HG02870 (cell line): ENCODE data around the gene ARRDC2.
"Not testable (repeated sequence)": the region's sequence is repeated elsewhere in the genome, so short reads cannot be mapped to it uniquely, and the experiment has no call there.

Experiments used
- ATAC-seq: cut with Tn5 transposase; IDR thresholded peaks from one replicate; pipeline ENCODE4 v1.9.1; 2021; ENCODE audit warnings: mild to moderate bottlenecking, moderate library complexity; ENCODE audit not compliant: unreplicated experiment

The ARRDC2 gene

DNA sequence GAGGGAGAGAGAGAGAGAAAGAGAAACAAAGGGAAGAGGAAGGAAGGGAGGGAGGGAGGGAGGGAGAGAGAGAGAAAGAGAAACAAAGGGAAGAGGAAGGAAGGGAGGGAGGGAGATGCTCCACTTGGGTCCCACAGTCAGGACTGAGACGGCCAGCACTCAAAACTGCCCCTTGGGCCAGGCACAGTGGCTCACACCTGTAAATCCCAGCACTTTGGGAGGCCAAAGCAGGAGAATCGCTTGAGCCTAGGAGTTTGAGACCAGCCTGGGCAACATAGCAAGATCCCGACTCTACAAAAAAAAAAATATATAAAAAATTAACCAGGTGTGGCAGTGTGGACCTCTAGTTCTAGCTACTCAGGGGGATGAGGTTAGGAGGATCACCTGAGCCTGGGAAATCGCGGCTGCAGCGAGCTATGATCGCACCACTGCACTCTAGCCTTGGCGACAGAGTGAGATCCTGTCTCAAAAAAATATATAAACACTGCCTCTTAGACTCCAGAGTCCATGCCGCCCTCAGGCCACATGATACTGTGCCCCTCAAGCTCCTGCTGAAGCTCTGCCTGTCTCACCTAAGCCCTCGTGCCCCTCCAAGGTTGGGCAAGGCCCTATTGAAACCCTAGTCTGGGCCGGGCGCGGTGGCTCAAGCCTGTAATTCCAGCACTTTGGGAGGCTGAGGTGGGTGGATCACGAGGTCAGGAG, 8.4 kb downstream of the ARRDC2 start:
- ATAC-seq, result no peak

DNA sequence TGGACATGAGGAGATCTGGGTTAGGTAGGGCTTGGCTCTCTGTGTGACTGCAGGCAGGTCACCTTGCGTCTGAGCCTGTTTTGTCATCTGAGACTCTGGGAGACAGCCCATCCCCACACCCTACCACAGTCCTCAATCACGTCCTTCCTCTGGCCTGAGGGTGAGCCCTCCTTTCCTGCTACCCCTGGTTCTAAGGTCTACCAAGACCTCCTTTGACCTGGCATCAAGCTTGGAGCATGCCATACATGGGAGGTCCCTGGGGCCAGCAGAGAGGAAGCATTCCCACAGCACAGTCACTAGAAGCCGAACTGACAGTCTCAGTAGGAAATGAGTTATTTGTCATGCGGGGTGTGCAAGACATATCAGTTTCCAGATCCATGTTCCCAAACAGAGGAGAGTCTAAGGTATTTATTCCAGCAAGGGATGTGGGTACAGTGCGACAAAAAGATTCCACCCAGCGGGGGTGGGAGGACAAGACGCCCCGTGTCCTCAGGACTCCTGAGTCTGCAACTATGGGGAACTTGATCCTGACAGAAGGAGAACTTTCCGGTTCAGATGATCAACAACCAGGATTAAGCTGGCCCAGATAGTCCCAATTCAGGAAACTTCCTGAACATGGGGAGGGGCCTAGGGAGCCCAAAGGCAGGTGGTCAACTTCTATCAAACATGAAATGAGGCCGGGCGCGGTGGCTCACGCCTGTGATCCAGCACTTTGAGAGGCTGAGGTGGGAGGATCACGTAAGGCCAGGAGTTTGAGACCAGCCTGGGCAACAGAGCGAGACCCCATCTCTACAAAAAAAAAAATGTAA, 9.5 kb downstream of the ARRDC2 start:
- ATAC-seq, result no peak

DNA sequence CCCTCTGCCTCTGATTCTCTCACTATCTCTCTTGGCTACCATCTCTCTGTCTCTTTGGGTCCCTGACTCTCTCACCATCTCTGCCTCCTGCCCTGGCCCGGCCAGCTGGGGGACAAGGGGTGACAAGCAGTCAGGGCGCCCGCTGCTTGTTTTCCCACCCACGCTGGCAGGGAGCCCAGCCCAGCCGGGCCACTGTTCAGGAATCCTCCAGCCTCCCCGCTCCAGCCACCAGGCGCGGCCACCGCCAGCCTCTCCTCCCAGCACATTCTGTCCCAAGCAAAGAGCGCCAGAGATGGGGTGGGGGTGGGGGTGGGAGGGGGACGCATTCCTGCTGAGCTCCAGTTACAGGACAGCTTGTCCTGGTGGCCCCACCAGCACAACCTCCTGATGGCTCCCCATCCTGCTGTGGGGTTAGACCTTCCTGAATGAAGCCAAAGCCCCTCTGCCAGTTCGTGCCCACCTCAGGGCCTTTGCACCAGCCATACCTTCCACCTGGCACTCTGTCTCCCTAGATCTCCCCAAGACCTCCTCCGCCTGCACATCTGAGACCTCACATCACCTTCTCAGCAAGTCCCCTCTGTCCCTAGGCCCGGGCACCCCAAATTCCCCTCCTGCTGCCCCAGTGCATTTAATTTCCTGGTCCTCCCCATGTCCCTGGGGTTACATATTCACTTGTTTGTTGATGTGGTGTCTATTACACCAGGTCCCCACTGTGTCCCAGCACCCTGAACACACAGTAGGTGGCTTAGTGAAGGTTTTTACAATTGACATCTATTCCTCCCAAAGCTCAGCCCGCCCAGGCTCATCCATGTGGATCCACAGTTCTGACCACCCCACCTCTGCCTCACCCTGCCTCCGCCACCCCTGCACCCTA, 12.5 kb downstream of the ARRDC2 start:
- ATAC-seq, result no peak

DNA sequence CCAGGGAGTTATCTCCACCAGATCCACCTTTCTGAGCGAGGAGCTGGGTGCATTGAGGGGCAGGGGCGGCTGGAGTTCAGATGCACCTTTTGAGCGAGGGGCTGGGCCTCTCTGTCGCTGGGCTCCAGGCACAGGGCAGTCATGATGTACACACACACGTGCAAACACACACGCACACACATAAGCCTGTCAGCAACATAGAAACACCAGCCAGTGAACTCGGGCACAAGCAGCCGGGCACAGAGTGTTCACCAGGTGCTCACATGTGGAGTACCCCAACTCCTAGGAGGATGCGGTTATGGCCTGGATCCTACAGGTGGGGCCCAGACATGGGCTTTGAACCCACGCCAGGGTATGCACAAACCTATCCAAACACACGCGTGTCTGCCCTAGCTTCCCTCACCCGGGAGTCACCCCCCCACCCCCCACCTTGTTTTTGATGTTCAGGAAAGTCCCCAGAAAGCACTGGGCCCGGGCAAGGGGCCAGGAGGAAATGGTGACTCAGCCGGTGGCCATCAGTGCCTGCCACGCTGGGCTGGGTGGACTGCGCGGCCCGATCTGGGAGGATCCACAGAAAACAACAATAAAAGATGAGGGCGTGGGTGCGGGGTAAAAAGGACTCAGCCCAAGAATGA, 13.3 kb downstream of the ARRDC2 start:
- no peak for ATAC-seq

DNA sequence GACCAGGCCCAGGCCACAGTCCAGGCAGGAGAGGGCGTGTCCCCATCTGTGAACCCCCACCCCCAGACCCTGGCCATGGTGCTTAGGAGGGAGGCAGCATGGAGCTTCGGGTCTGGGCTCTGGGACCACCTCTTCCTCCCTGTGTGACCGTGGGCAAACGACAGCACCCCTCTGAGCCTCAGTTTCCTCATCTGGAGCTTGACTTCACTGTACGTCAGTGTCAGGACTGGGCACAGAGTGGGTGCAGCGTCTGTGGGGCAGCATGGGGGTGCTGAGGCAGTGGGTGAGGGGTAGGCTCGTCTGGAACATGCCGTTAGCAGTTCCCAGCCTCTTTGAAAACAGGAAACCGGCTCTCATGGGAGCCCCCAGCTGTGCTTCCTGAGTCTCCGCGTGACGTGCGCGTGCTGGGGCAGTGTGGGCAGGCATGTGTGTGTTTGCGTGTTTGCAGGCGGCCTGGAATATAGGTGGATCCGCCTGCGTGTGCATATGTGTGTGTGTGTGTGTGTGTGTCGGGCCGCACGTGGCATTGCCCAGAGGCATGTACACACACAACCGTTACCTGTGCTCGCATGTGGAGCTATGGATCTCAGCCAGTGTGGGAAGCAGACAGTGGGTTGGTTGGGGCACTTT, 15.8 kb downstream of the ARRDC2 start:
- ATAC-seq, result no peak

DNA sequence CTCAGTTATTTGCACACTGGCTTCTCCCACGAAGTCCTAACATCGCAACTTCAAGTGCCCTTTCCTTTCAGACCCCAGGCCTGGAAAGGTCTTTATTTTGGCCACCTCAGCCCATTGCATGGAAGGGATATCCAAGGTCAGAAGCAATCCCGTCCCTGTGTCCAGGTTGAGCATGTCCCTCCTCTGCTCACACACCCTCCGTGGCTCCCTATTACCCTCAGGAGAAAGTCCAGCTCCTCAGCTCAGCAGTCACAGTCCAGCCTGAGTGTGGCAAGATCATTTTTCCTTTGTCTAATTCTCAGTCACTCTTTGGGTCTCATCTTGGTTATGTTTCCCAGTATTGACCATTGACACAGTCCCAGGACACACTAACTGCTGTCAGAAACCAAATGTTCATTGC, 19.2 kb downstream of the ARRDC2 start:
- ATAC-seq, result no peak

DNA sequence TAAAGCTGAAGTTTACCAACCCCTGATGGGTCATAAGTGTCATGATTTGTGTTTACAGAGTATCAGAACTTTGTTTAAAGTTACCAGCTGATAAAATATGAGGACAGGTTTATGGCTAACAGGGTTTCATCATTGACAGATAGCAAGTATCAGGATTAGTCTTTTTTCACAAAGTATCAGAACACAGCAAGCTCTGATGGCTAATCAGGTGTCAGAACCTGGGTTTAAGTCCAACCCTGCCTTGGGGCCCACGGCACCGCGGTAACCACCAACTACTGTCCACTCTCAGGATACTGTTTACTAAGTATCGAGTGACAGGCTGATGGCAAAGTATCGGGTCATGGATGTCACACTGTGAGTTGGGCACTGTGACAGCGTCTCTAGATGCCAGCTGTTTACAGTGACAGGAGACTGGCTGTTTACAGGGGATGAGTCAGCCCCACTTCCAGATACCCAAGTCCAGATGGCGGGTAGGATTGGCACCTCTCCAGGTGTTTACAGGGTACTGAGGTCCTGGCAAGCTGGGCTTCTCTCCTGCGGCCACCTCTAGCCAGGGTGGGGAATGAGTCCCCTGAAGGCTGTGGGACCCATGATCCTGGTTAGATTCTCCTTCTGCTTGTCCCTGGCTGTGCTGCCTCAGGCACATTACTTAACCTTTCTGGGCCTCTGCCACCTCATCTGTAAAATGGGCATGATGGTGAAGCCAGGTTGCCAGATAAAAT, 21.8 kb downstream of the ARRDC2 start:
- ATAC-seq, result no peak

DNA sequence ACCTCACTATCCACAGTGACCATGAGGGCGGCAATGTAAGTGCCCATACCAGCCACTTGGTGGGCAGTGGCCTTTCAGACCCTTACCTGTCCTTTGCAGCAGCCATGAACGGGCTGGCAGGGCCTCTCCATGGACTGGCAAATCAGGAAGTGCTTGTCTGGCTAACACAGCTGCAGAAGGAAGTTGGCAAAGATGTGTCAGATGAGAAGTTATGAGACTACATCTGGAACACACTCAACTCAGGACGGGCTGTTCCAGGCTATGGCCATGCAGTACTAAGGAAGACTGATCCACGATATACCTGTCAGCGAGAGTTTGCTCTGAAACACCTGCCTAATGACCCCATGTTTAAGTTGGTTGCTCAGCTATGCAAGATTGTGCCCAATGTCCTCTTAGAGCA, 23.4 kb downstream of the ARRDC2 start:
- not testable (repeated sequence) for ATAC-seq

DNA sequence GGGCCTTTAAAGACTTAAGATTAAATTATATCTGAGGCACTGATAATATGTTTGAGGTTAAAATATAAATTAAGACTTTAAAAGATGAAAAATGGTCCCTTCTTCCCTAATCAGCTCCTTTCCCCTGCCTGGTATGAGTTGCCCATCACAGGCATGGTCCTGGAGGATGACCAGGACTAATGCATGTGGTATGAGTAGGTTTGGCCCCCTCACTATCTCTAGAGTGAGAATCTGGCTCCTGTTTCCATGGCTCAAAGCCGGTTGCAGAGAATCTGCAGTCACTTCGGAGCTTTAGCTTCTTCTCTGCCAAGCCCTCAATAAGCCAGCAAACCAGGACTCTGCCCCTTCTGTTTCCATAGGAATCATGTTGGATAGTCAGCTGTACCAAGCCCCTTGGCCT, 24.1 kb downstream of the ARRDC2 start:
- not testable (repeated sequence) for ATAC-seq

DNA sequence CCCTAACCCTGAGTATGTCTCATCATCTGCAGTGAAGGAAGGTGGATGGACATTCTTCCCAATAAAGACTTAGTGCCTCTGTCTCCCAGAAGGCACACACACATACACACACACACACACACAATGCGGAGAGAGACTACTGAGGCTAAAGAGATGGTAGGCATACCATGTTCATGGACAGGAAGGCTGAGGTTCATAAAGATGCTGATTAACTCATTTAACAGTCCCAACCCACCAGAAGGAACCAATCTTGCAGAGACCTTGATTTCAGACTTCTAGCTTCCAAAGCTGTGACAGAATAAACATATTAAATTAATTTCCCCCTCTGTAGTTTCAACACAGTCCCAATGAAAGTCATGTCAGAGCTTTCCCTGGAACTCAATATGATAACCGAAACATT, 33.1 kb downstream of the ARRDC2 start:
- no peak for ATAC-seq

DNA sequence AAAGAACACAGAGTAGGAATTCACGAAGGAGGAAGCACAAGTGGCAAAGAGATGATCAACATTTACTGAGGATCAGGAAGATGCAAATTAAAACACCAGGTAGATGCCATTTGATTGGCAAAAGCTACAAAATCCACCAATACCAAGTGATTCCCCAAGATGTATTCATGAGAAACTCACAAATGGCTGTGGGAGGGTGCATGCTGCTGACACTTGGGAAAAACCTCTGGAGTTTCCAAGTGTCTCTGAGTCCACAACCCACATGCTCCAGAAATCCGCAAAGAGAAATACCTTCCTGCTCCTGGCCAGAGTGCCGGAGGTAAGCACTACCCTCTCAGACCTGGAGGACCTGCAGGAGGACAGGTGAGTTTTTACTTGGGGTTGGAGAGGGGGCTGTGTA, 35.7 kb downstream of the ARRDC2 start:
- ATAC-seq, result no peak

DNA sequence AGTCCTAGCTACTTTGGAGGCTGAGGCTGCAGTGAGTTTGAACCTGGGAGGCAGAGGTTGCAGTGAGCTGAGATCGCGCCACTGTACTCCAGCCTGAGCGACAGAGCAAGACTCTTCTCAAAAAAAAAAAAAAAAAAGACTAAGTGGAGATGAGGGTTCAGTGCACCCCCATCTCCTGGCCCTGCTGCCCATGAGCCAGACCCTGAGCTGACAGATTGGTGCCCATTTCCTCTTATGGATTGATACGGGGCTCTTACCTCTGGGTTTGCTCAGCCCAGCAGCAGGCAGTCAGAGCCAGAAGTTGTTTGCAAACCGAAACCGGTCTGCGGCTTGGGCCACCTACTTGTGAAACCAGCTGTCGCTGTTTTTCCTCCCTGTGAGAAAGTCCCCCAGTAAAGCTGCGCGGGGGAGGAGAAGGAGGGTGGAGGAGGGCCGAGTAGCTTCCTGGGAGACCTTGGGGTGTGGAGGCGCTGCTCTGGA, 36.9 kb downstream of the ARRDC2 start:
- peak; percentile 88 for ATAC-seq

DNA sequence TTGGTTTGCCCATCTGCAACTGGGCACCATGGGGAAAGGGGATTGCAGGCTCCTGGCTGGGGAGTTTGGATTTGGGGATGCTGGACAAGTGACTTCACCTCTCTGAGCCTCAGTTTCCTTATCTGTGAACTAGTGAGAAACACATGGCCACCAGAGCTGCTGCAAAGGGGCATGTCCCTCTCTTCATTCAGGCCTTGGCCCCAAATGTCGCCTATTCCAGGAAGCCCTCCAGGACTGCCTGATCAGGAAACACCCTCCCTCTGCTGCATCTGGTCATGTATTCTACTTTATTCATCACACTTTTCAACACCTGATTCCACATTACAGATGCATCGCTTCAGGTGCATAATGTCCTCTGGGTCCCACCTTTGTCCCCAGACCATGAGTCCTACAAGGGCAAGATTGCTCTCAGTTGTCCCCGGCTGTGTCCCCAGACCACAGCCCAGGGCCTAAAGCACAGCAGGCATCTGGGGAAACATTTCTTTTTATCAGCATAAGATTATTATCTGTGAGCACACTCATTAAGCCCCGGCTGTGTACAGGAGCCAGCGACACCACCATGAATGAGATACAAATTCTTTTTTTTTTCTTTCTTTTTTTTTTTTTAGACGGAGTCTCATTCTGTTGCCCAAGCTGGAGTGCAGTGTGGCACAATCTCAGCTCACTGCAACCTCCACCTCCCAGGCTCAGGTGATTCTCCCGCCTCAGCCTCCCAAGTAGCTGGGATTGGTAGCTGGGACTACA, 37.5 kb downstream of the ARRDC2 start:
- ATAC-seq, result no peak

DNA sequence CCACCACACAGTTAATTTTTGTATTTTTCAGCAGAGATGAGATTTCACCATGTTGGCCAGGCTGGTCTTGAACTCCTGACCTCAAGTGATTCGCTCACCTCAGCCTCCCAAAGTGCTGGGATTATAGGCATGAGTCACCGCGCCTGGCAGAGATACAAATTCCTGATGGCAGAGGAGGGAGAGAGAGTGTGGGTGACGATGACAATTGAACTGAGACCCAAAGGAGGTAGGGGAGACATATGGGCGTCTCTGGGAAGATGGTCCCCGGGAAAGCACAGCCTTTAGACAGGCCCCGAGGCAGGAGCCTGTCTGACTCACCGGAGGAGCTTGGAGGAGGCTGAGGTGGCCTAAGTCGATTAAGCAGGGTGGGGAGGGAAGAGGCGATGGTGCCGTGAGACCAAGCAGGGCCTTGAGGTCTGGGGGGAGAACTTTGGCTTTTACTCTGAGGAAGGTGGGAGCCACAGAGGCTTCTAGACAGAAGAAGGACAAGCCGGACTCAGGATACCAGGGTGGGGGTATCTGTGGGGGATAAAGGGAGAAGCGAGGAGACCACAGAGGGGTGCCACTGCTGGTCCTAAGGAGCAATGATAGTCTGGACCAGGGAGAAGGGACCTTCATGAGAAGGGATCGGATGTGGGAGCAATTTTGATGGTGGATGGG, 38.2 kb downstream of the ARRDC2 start:
- ATAC-seq, result no peak

DNA sequence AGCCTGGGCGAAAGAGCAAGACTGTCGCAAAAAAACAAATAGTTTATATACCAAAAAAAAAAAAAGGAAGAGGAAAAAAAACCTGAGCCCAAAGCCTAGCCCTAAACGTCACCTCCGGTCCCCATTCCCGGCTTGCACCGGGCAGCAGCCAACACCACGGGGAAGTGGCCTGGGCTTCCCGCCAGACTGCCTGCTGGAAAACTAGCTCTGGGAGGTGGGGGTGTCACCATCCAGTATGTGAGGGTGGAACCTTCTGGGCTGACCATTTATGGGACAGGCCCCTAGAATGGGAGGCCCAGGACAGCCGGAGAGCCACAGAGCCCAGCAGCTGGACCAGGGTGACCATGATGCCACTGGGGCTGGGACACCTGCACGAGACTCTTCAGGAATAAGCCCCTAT, 41.4 kb downstream of the ARRDC2 start:
- ATAC-seq, result no peak

DNA sequence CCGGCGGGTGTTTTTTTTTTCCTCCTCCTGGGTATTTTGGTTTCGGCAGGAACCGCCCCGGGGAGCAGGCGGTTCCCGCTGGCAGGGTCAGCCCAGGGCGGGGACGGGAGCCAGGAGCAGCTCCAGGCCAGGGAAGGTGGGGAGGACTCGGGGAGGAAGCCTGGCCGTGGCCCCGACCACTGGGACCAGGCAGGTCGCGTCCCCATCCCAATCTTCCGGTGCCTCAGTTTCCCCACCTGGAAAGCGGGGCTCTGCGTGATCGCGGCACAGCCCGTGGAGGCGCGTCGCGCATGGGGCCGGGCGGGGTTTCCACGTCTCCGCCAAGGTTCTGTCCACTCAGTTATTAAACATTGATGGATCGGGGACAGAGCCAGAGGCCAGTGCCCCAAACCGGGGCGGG, 43.9 kb downstream of the ARRDC2 start:
- ATAC-seq, result no peak

DNA sequence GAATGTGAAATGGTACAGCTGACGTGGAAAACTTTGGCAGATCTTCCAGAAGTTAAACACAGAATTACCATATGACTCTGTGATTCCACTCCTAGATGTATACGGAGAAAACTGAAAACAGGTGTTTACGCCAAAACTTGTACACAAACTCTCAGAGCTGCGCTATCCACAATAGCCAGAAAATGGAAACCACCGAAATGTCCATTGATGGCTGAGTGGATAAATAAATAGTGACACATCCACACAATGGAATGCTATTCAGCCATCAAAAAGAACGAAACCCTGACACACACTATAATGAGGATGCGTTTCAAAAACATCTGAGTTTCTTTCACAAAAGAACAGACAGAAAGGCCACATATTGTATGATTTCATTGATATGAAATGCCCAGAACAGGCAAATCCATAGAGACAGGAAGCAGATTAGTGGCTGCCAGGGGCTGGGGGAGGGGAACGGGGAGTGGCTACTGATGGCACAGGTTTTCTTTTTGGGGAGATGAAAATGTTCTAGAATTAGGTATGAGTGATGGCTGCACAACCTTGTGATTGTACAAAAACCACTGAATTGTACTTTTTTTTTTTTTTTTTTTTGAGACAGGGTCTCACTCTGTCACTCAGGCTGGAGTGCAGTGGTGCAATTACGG, 45.7 kb downstream of the ARRDC2 start:
- no peak for ATAC-seq

DNA sequence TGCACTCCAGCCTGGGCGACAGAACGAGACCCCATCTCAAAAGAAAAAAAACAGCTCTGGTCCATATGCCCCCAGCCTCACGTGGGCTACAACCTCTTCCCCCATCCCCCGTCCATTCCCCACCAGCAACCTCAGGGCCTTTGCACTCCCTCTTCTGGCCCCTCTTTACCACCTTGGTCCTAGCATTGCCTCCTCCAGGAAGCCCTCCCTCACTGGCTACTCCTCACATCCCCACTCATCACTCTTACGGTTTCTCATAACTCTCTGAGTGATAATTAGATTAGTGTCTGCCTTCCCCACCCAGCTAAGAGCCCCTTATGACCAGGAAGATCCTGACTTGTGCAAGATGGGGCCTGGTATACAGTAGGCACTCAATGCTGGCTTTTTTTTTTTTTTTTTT, 48.0 kb downstream of the ARRDC2 start:
- no peak for ATAC-seq
